HepG2 (cell line): ENCODE data around the gene TLR5. TPM values are rescaled to one million over a fixed set of nuclear protein-coding genes. Genes with fewer than 3 reads are reported as not detected.
A peak's percentile ranks its signal among the peaks of the same experiment; 100 is the strongest.

ENCODE experiments used
- CBX5 ChIP-seq: sonication (generic); formaldehyde crosslinking; IDR thresholded peaks from 2 replicates; pipeline ENCODE4 v1.4.0; 2020; ENCODE audit warnings: missing genetic modification reagents, borderline replicate concordance
- SNAPC2 ChIP-seq: sonication (generic); formaldehyde crosslinking; IDR thresholded peaks from 2 replicates; pipeline ENCODE4 v1.8.1; 2022; ENCODE audit warnings: mild to moderate bottlenecking, missing genetic modification reagents
- ZFY ChIP-seq: sonication (generic); formaldehyde crosslinking; IDR thresholded peaks from 2 replicates; pipeline ENCODE4 v1.4.0; 2020; ENCODE audit warnings: missing genetic modification reagents
- polyA plus RNA-seq, 8 experiments: library from polyadenylated mRNA; depleted of rRNA in 3 of 8; stranded (reverse) in 7 of 8; unstranded in 1 of 8; fragments of >200 nt; fragmentation: Illumina TruSeq in 4 of 8; extraction: Trizol in 4 of 8; gene quantifications; 2 replicates each; pipeline versions ENCODE4 v1.2.1 to v1.2.3, GENCODE V29; 2011 to 2016; ENCODE audit warnings: low read depth in 4 of 8, missing spikeins in 1 of 8, mixed read lengths in 1 of 8; ENCODE audit not compliant: insufficient read depth in 1 of 8
- total RNA-seq, 5 experiments: library from RNA; depleted of rRNA; stranded (reverse); fragments of >200 nt; fragmentation: Illumina TruSeq; extraction: Trizol; gene quantifications; 2 replicates each; pipeline ENCODE4 v1.2.3, GENCODE V29; 2016; ENCODE audit warnings: low read depth in 1 of 5
- TF ChIP-seq, protein P1 (sequence below): sonication (generic); formaldehyde crosslinking; IDR thresholded peaks from one replicate; pipeline ENCODE4 v1.5.1; 2020; ENCODE audit warnings: mild to moderate bottlenecking, missing genetic modification reagents; ENCODE audit errors: not compliant biosample characterization
- TF ChIP-seq, protein P2 (sequence below): sonication (generic); formaldehyde crosslinking; conservative IDR thresholded peaks from 2 replicates; pipeline ENCODE4 v1.8.1; 2023; ENCODE audit warnings: missing genetic modification reagents
- TF ChIP-seq, protein P3 (sequence below): sonication (generic); formaldehyde crosslinking; IDR thresholded peaks from 2 replicates; pipeline ENCODE4 v1.5.1; 2020; ENCODE audit warnings: mild to moderate bottlenecking, missing genetic modification reagents, moderate library complexity
- TF ChIP-seq, protein P4 (sequence below), 2 experiments: fragments of 450-650 bp in 1 of 2; sonication (generic) in 1 of 2; formaldehyde crosslinking in 1 of 2; IDR thresholded peaks; 2 replicates each; pipeline versions ENCODE4 v1.6.1 to v1.8.0; 2016 to 2022; ENCODE audit warnings: antibody characterized with exemption in 1 of 2, mild to moderate bottlenecking in 1 of 2, missing genetic modification reagents in 1 of 2

TLR5 gene
- total and polyA plus RNA-seq, 2 of the 13 experiments (the other 11 are each of a cell fraction or from before 2014, with no cell fraction given), result not detected

DNA sequence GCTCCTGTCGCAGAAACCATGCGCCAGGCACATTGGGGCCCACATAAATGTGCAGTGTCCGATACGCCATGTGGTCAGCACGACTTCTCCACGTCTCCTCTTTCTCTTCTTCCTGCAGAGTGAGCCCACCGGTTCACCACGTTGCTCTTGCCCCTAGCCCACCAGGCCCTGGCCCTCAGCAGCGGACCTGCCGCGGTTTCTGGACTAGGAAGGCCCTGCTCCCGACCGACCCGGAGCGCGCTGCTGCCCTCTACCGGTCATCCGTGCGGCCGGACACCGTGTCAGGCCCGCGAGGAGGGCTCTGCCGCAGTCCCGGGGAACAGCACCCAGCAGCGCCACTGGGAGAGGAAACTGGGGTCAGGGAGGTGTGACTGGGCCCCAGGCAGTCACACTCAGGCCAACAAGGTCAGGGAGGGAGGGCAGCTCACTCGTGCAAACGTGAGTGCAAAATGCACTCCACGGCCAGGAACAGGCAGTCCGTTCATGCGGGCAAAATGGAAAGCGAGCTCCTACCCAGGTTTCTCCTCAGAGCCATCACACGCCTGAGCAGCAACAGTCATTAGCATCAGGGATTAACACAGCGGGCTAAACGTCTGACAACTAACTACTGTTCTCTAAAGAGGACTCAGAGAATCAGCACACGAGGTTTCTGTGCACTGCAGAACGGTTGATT lies 13.7 kb downstream of the TLR5 start (continued):
- TF ChIP-seq, protein P1, sequence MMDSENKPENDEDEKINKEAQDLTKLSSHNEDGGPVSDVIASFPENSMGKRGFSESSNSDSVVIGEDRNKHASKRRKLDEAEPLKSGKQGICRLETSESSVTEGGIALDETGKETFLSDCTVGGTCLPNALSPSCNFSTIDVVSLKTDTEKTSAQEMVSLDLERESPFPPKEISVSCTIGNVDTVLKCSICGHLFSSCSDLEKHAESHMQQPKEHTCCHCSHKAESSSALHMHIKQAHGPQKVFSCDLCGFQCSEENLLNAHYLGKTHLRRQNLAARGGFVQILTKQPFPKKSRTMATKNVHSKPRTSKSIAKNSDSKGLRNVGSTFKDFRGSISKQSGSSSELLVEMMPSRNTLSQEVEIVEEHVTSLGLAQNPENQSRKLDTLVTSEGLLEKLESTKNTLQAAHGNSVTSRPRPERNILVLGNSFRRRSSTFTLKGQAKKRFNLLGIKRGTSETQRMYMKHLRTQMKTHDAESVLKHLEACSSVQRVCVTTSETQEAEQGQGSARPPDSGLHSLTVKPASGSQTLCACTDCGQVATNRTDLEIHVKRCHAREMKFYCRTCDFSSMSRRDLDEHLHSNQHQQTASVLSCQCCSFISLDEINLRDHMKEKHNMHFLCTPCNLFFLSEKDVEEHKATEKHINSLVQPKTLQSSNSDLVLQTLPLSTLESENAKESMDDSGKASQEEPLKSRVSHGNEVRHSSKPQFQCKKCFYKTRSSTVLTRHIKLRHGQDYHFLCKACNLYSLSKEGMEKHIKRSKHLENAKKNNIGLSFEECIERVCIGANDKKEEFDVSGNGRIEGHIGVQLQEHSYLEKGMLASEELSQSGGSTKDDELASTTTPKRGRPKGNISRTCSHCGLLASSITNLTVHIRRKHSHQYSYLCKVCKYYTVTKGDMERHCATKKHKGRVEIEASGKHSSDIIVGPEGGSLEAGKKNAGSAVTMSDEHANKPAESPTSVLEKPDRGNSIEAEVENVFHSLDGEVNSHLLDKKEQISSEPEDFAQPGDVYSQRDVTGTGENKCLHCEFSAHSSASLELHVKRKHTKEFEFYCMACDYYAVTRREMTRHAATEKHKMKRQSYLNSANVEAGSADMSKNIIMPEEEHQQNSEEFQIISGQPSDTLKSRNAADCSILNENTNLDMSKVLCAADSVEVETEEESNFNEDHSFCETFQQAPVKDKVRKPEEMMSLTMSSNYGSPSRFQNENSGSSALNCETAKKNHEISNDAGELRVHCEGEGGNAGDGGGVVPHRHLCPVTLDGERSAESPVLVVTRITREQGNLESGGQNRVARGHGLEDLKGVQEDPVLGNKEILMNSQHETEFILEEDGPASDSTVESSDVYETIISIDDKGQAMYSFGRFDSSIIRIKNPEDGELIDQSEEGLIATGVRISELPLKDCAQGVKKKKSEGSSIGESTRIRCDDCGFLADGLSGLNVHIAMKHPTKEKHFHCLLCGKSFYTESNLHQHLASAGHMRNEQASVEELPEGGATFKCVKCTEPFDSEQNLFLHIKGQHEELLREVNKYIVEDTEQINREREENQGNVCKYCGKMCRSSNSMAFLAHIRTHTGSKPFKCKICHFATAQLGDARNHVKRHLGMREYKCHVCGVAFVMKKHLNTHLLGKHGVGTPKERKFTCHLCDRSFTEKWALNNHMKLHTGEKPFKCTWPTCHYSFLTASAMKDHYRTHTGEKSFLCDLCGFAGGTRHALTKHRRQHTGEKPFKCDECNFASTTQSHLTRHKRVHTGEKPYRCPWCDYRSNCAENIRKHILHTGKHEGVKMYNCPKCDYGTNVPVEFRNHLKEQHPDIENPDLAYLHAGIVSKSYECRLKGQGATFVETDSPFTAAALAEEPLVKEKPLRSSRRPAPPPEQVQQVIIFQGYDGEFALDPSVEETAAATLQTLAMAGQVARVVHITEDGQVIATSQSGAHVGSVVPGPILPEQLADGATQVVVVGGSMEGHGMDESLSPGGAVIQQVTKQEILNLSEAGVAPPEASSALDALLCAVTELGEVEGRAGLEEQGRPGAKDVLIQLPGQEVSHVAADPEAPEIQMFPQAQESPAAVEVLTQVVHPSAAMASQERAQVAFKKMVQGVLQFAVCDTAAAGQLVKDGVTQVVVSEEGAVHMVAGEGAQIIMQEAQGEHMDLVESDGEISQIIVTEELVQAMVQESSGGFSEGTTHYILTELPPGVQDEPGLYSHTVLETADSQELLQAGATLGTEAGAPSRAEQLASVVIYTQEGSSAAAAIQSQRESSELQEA (CRISPR knock-in tag), result no peak
- TF ChIP-seq, protein P2, sequence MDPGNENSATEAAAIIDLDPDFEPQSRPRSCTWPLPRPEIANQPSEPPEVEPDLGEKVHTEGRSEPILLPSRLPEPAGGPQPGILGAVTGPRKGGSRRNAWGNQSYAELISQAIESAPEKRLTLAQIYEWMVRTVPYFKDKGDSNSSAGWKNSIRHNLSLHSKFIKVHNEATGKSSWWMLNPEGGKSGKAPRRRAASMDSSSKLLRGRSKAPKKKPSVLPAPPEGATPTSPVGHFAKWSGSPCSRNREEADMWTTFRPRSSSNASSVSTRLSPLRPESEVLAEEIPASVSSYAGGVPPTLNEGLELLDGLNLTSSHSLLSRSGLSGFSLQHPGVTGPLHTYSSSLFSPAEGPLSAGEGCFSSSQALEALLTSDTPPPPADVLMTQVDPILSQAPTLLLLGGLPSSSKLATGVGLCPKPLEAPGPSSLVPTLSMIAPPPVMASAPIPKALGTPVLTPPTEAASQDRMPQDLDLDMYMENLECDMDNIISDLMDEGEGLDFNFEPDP (CRISPR knock-in tag), result no peak
- TF ChIP-seq, protein P3, sequence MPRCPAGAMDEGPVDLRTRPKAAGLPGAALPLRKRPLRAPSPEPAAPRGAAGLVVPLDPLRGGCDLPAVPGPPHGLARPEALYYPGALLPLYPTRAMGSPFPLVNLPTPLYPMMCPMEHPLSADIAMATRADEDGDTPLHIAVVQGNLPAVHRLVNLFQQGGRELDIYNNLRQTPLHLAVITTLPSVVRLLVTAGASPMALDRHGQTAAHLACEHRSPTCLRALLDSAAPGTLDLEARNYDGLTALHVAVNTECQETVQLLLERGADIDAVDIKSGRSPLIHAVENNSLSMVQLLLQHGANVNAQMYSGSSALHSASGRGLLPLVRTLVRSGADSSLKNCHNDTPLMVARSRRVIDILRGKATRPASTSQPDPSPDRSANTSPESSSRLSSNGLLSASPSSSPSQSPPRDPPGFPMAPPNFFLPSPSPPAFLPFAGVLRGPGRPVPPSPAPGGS (CRISPR knock-in tag), result 0 out of 2 replicates have a peak, but pooled peaks have one; percentile 50
- TF ChIP-seq ZFY (CRISPR knock-in tag) (peak; percentile 53; the same call in 1 of the 2 replicates), SNAPC2 (CRISPR knock-in tag) (no peak), CBX5 (CRISPR knock-in tag) (no peak)
- TF ChIP-seq, protein P4, sequence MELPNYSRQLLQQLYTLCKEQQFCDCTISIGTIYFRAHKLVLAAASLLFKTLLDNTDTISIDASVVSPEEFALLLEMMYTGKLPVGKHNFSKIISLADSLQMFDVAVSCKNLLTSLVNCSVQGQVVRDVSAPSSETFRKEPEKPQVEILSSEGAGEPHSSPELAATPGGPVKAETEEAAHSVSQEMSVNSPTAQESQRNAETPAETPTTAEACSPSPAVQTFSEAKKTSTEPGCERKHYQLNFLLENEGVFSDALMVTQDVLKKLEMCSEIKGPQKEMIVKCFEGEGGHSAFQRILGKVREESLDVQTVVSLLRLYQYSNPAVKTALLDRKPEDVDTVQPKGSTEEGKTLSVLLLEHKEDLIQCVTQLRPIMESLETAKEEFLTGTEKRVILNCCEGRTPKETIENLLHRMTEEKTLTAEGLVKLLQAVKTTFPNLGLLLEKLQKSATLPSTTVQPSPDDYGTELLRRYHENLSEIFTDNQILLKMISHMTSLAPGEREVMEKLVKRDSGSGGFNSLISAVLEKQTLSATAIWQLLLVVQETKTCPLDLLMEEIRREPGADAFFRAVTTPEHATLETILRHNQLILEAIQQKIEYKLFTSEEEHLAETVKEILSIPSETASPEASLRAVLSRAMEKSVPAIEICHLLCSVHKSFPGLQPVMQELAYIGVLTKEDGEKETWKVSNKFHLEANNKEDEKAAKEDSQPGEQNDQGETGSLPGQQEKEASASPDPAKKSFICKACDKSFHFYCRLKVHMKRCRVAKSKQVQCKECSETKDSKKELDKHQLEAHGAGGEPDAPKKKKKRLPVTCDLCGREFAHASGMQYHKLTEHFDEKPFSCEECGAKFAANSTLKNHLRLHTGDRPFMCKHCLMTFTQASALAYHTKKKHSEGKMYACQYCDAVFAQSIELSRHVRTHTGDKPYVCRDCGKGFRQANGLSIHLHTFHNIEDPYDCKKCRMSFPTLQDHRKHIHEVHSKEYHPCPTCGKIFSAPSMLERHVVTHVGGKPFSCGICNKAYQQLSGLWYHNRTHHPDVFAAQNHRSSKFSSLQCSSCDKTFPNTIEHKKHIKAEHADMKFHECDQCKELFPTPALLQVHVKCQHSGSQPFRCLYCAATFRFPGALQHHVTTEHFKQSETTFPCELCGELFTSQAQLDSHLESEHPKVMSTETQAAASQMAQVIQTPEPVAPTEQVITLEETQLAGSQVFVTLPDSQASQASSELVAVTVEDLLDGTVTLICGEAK (IDR thresholded peaks at IDR 0.05), result no peak
- TF ChIP-seq, protein P4 (CRISPR knock-in tag; IDR thresholded peaks at IDR 0.05), result no peak
